ENCODE results near the gene SF1.
A peak's percentile ranks its signal among the peaks of the same experiment; 100 is the strongest.

Gene SF1

DNA sequence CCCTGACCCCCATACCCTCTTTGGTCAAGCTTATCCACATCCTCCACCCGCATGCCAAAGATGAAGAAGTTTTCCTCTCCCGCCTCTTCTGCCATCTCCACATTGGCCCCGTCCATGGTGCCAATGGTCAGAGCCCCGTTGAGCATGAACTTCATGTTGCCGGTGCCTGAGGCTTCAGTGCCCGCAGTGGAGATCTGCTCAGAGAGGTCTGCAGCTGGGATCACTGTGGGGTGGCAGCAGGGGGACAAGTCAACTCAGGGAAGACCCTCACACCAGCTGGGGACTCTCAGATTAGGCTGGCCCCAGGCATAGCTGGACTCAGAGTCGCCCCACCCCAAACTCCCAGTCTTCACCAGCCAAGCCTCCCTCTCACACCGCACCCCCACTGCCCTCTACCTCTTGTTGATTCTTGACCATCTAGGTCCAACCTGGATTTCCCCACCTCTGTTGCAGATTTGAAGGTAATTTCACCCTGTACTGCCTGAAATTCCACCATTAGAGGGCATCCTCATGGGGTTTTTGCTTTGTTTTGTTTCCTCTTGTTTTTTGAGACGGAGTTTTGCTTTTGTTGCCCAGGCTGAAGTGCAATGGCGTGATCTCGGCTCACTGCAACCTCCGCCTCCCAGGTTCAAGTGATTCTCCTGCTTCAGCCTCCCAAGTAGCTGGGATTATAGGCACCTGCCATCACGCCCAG, 27.8 kb downstream of the SF1 start:
- H3K9ac ChIP-seq, result no peak overlapping the region
- no peak overlapping the region for H2AFZ ChIP-seq
- no peak overlapping the region for H3K27ac ChIP-seq
- H3K79me2 ChIP-seq, result no peaks in the 10 kb centered on the region
- no peaks in the 10 kb centered on the region for H3K27me3 ChIP-seq (ENCODE audit: control insufficient read depth, insufficient read depth, low read length)
- H3K4me2 ChIP-seq (ENCODE audit: low read length), result no peak overlapping the region
- H3K36me3 ChIP-seq (ENCODE audit: control insufficient read depth, insufficient read depth, low read length), result no peaks in the 10 kb centered on the region
- no peak overlapping the region for H3K4me3 ChIP-seq (ENCODE audit: low read depth, low read length)
- H3K4me1 ChIP-seq, result no peaks in the 10 kb centered on the region
- TF ChIP-seq, protein P1, sequence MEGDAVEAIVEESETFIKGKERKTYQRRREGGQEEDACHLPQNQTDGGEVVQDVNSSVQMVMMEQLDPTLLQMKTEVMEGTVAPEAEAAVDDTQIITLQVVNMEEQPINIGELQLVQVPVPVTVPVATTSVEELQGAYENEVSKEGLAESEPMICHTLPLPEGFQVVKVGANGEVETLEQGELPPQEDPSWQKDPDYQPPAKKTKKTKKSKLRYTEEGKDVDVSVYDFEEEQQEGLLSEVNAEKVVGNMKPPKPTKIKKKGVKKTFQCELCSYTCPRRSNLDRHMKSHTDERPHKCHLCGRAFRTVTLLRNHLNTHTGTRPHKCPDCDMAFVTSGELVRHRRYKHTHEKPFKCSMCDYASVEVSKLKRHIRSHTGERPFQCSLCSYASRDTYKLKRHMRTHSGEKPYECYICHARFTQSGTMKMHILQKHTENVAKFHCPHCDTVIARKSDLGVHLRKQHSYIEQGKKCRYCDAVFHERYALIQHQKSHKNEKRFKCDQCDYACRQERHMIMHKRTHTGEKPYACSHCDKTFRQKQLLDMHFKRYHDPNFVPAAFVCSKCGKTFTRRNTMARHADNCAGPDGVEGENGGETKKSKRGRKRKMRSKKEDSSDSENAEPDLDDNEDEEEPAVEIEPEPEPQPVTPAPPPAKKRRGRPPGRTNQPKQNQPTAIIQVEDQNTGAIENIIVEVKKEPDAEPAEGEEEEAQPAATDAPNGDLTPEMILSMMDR (IDR thresholded peaks at IDR 0.05), result no peak
- H3K9me3 ChIP-seq (ENCODE audit: control insufficient read depth, low read length), result no peaks in the 10 kb centered on the region

DNA sequence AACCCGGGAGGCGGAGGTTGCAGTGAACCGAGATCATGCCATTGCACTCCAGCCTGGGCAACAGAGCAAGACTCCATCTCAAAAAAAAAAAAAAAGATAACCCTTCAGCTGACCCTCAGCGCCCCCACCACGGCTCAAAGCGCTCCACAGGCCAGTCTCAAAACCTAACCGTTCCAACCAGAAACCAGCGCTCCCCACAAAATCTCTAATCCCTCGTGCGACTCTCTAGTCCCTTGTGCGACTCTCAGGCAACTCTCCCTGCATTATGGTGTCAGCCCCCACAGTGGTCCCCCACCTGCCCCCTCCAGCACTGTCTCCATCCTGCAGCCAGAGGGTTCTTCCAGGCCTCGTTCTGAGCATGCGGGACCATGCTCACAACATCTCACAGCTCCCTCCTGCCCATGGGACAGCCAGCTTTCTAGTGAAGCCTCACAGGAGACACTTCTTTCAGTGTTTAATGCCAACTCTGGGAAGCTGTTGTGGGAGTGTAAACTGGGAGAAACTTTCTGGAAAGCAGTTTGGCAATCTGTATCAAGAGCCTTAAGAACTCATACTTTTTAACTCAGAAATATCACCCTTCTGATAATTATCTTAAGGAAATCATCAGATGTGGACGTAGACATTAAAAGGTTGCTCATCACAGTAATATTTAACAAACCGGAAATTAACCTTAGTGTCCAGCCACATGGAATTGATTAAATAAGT, 30.2 kb downstream of the SF1 start:
- Histone ChIP-seq H3K4me2 (ENCODE audit: low read length) (no peak overlapping the region), H3K27ac (no peak overlapping the region), H3K9ac (no peak overlapping the region), H3K9me3 (ENCODE audit: control insufficient read depth, low read length) (no peaks in the 10 kb centered on the region), H3K4me3 (ENCODE audit: low read depth, low read length) (no peak overlapping the region), H3K36me3 (ENCODE audit: control insufficient read depth, insufficient read depth, low read length) (no peaks in the 10 kb centered on the region), H3K79me2 (no peaks in the 10 kb centered on the region), H2AFZ (no peak overlapping the region), H3K4me1 (no peaks in the 10 kb centered on the region), H3K27me3 (ENCODE audit: control insufficient read depth, insufficient read depth, low read length) (no peaks in the 10 kb centered on the region)
- TF ChIP-seq, protein P1 (IDR thresholded peaks at IDR 0.05), result no peak

DNA sequence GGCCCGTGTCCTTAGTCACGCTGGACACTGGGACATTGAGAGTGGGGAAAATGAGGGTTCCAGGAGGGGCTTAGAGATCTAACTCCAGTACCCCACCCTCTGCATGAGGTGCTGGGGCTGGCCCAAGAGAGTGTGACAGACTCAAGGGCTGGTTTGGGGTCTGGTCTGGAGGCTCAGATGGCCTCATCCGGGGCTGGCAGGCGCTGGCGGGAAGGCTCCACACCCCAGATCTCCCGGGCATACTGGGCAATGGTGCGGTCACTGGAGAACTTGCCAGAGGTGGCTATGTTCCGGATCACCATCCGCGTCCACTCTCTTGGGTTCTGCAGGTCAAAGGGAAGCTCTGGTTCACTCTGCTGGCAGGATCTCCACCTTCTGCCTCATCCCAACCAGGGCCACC, 31.9 kb downstream of the SF1 start:
- H3K36me3 ChIP-seq (ENCODE audit: control insufficient read depth, insufficient read depth, low read length), result no peaks in the 10 kb centered on the region
- H2AFZ ChIP-seq, result no peak overlapping the region
- H3K4me3 ChIP-seq (ENCODE audit: low read depth, low read length), result no peak overlapping the region
- TF ChIP-seq, protein P1 (IDR thresholded peaks at IDR 0.05), result no peak
- peak overlapping the region; percentile 54 for H3K27ac ChIP-seq
- no peaks in the 10 kb centered on the region for H3K27me3 ChIP-seq (ENCODE audit: control insufficient read depth, insufficient read depth, low read length)
- H3K4me1 ChIP-seq, result no peaks in the 10 kb centered on the region
- H3K9me3 ChIP-seq (ENCODE audit: control insufficient read depth, low read length), result no peaks in the 10 kb centered on the region
- H3K79me2 ChIP-seq, result no peaks in the 10 kb centered on the region
- H3K4me2 ChIP-seq (ENCODE audit: low read length), result no peak overlapping the region
- H3K9ac ChIP-seq, result no peak overlapping the region

DNA sequence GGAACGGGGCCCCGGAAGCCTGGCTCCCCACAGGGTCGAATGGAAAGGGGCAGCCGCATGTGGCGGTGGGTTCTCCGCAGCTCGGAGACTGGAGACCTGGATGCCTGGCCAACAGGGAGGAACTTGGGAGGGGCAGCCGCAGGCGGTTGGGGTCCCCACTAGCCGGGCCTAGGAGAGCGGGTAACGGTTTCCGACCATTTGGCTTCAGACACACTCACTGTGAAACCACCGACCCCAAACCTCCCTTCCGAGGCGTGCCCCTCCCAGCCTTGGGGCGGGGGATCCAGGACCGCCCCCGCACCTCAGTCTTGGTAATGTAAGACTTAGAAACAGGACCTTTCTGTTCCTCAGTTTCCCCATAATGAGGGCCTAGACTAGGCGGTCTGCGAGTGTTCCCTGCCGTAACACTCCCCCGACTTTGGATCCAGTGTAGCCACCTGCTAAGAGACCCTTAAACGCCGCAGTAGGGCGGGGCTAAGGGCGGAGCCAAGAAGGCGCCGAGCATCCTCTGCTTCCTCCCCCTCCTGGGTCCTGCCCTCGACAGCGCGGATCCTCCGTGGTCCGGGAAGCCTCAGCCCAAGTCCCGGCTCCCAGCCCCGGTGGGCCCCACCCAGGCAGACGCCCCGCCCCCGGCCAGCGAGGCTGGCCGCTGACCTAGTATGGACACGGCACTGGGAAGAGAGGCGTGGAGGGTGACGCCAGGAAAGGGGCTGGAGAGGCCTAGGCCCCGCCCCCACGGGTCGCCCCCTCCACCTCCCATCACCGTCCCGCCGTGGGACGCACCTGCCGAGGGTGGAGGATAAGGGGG, 32.6 kb downstream of the SF1 start:
- Histone ChIP-seq H3K36me3 (ENCODE audit: control insufficient read depth, insufficient read depth, low read length) (no peaks in the 10 kb centered on the region), H2AFZ (peak overlapping the region; percentile 42), H3K27me3 (ENCODE audit: control insufficient read depth, insufficient read depth, low read length) (no peaks in the 10 kb centered on the region), H3K9ac (no peak overlapping the region), H3K4me1 (no peaks in the 10 kb centered on the region), H3K4me3 (ENCODE audit: low read depth, low read length) (peak overlapping the region; percentile 34), H3K9me3 (ENCODE audit: control insufficient read depth, low read length) (no peaks in the 10 kb centered on the region), H3K27ac (peak overlapping the region; percentile 54), H3K4me2 (ENCODE audit: low read length) (peak overlapping the region; percentile 38), H3K79me2 (no peaks in the 10 kb centered on the region)
- TF ChIP-seq, protein P1 (IDR thresholded peaks at IDR 0.05), result no peak
